Mesenchymal stem cell (in vitro differentiated cells and primary cell): Measurements from ENCODE around the gene ARHGAP12.
"Not testable (repeated sequence)": the region's sequence is repeated elsewhere in the genome, so short reads cannot be mapped to it uniquely, and the experiment has no call there.

Experiments used
- DNase-seq: peaks from one replicate; pipeline ENCODE4 v3.0.0-alpha.2; 2013
- H2AFZ ChIP-seq: one replicate; pipeline ENCODE4 v1.6.1; 2013; ENCODE audit warnings: low read depth, mild to moderate bottlenecking, control low read depth, inconsistent platforms, low read length, moderate library complexity
- H2AK5ac ChIP-seq: 2 replicates; pipeline ENCODE4 v1.6.1; 2013; ENCODE audit warnings: low read length, moderate library complexity, mild to moderate bottlenecking, inconsistent platforms; ENCODE audit not compliant: severe bottlenecking
- H2BK120ac ChIP-seq: one replicate; pipeline ENCODE4 v1.6.1; 2013; ENCODE audit warnings: low read depth, mild to moderate bottlenecking, inconsistent platforms, low read length, moderate library complexity
- H2BK12ac ChIP-seq, 2 experiments: one replicate each; pipeline ENCODE4 v1.6.1; 2013; ENCODE audit warnings: inconsistent platforms in 2 of 2, low read length in 2 of 2, mild to moderate bottlenecking in 2 of 2, moderate library complexity in 2 of 2, control low read depth in 1 of 2
- H2BK15ac ChIP-seq: one replicate; pipeline ENCODE4 v1.6.1; 2013; ENCODE audit warnings: mild to moderate bottlenecking, low read depth, inconsistent platforms; ENCODE audit not compliant: poor library complexity, severe bottlenecking
- H2BK5ac ChIP-seq: 2 replicates; pipeline ENCODE4 v1.6.1; 2013; ENCODE audit warnings: low read depth, mild to moderate bottlenecking, low read length, control low read depth, inconsistent platforms; ENCODE audit not compliant: poor library complexity, severe bottlenecking
- H3K14ac ChIP-seq, 2 experiments: one replicate each; pipeline ENCODE4 v1.6.1; 2013; ENCODE audit warnings: inconsistent platforms in 2 of 2, low read length in 2 of 2, control low read depth in 1 of 2, mild to moderate bottlenecking in 1 of 2, moderate library complexity in 1 of 2
- H3K18ac ChIP-seq, 2 experiments: one replicate each; pipeline ENCODE4 v1.6.1; 2013; ENCODE audit warnings: inconsistent platforms in 2 of 2, low read length in 2 of 2, control low read depth in 1 of 2, low read depth in 1 of 2, mild to moderate bottlenecking in 1 of 2
- H3K23ac ChIP-seq, 2 experiments: one replicate each; pipeline ENCODE4 v1.6.1; 2013; ENCODE audit warnings: inconsistent platforms in 2 of 2, low read length in 2 of 2, mild to moderate bottlenecking in 2 of 2, moderate library complexity in 2 of 2, control low read depth in 1 of 2
- H3K27ac ChIP-seq: 2 replicates; pipeline ENCODE4 v1.5.1; 2013; ENCODE audit warnings: mild to moderate bottlenecking, moderate library complexity, low read length, control low read depth, inconsistent platforms; ENCODE audit not compliant: poor library complexity, severe bottlenecking
- H3K27me3 ChIP-seq, 2 experiments: 2 replicates each; pipeline versions ENCODE4 v1.6.1 to v1.7.0; 2013; ENCODE audit warnings: low read length in 2 of 2, mild to moderate bottlenecking in 2 of 2, moderate library complexity in 2 of 2, control low read depth in 1 of 2, inconsistent platforms in 1 of 2; ENCODE audit not compliant: control insufficient read depth in 1 of 2, insufficient read depth in 1 of 2
- H3K36me3 ChIP-seq, 2 experiments: 2 replicates each; pipeline versions ENCODE4 v1.6.1 to v1.7.0; 2013; ENCODE audit warnings: low read length in 2 of 2, control low read depth in 1 of 2, inconsistent platforms in 1 of 2, low read depth in 1 of 2, mild to moderate bottlenecking in 1 of 2; ENCODE audit not compliant: insufficient read depth in 2 of 2, control insufficient read depth in 1 of 2
- H3K4ac ChIP-seq, 2 experiments: one replicate each; pipeline ENCODE4 v1.6.1; 2013; ENCODE audit warnings: inconsistent platforms in 2 of 2, low read length in 2 of 2, mild to moderate bottlenecking in 2 of 2, moderate library complexity in 2 of 2, control low read depth in 1 of 2, low read depth in 1 of 2
- H3K4me1 ChIP-seq: 2 replicates; pipeline ENCODE4 v1.6.1; 2013; ENCODE audit warnings: low read depth, low read length, control low read depth; ENCODE audit not compliant: control insufficient read depth, insufficient read depth
- H3K4me2 ChIP-seq: 2 replicates; pipeline ENCODE4 v1.6.1; 2013; ENCODE audit warnings: low read length, mild to moderate bottlenecking, inconsistent platforms; ENCODE audit not compliant: poor library complexity, severe bottlenecking
- H3K4me3 ChIP-seq, 2 experiments: 2 replicates each; pipeline versions ENCODE4 v1.5.1 to v1.7.0; 2013; ENCODE audit warnings: low read length in 2 of 2, mild to moderate bottlenecking in 2 of 2, control low read depth in 1 of 2, low read depth in 1 of 2; ENCODE audit not compliant: insufficient read depth in 1 of 2
- H3K79me1 ChIP-seq: replicated peaks from 2 replicates; pipeline ENCODE4 v1.6.1; 2013; ENCODE audit warnings: mild to moderate bottlenecking, control low read depth, low read length, inconsistent platforms; ENCODE audit not compliant: poor library complexity, severe bottlenecking
- H3K9ac ChIP-seq: 2 replicates; pipeline ENCODE4 v1.7.0; 2013; ENCODE audit warnings: mild to moderate bottlenecking, low read length, moderate library complexity
- H3K9me3 ChIP-seq: 2 replicates; pipeline ENCODE4 v1.7.0; 2013; ENCODE audit warnings: mild to moderate bottlenecking, low read length; ENCODE audit not compliant: control insufficient read depth
- H4K8ac ChIP-seq: one replicate; pipeline ENCODE4 v1.6.1; 2013; ENCODE audit warnings: inconsistent platforms, mild to moderate bottlenecking, low read length, moderate library complexity
- H4K91ac ChIP-seq: one replicate; pipeline ENCODE4 v1.6.1; 2013; ENCODE audit warnings: mild to moderate bottlenecking, low read length, inconsistent platforms
- WGBS: methylation state at CpG from one replicate; pipeline ENCODE4 v1.1.7; 2013; ENCODE audit warnings: mixed read lengths; 5-methylcytosine and 5-hydroxymethylcytosine counted together

The ARHGAP12 gene

GRCh38 chr10:31902625-31903024 is 26.0 kb downstream of the ARHGAP12 start:
- no peak overlapping the region for H3K4me3 ChIP-seq
- no peak overlapping the region for H3K18ac ChIP-seq
- H3K27ac ChIP-seq = no peak overlapping the region
- H2AFZ ChIP-seq = no peak overlapping the region
- no peak overlapping the region for H3K23ac ChIP-seq
- H3K9ac ChIP-seq = no peak overlapping the region
- no peaks in the 10 kb centered on the region for H3K27me3 ChIP-seq
- H2AK5ac ChIP-seq = no peak overlapping the region
- DNase-seq = no peak
- H3K14ac ChIP-seq = no peak overlapping the region
- no peak overlapping the region for H3K4ac ChIP-seq
- peaks cover 6% of the 10 kb centered on the region for H3K4me1 ChIP-seq
- H3K9me3 ChIP-seq = no peaks in the 10 kb centered on the region
- H2BK12ac ChIP-seq = no peak overlapping the region
- H3K79me1 ChIP-seq = peaks cover 23% of the 10 kb centered on the region
- H3K4me2 ChIP-seq = no peak overlapping the region
- WGBS = 100% methylated on average over 1 of the region's 1 CpG
- H2BK120ac ChIP-seq = no peak overlapping the region
- no peak overlapping the region for H2BK15ac ChIP-seq
- H4K8ac ChIP-seq = no peak overlapping the region
- no peak overlapping the region for H4K91ac ChIP-seq
- no peak overlapping the region for H2BK5ac ChIP-seq
- peaks cover 6 to 42% of the 10 kb centered on the region in 2 experiments for H3K36me3 ChIP-seq

- Histone ChIP-seq H3K4me2 (no peak overlapping the region), H3K79me1 (peaks cover 21% of the 10 kb centered on the region), H3K9me3 (no peaks in the 10 kb centered on the region), H3K4me3 (peak overlapping the region in 1 of 2 experiments; percentile 26), H2AFZ (no peak overlapping the region), H2BK5ac (no peak overlapping the region), H3K27ac (no peak overlapping the region), H2BK12ac (no peak overlapping the region), H2BK120ac (no peak overlapping the region), H3K4me1 (peaks cover 3% of the 10 kb centered on the region), H3K9ac (peak overlapping the region; percentile 2), H4K91ac (no peak overlapping the region), H3K36me3 (peaks cover 6 to 19% of the 10 kb centered on the region in 2 experiments), H3K23ac (no peak overlapping the region), H3K4ac (no peak overlapping the region), H2BK15ac (no peak overlapping the region), H3K18ac (no peak overlapping the region), H3K27me3 (no peaks in the 10 kb centered on the region), H3K14ac (no peak overlapping the region), H4K8ac (no peak overlapping the region), H2AK5ac (no peak overlapping the region)
- WGBS = 89% methylated on average over 2 of the region's 2 CpGs
- DNase-seq = no peak
Observed at GRCh38 chr10:31897506-31897905, 31.1 kb downstream of the ARHGAP12 start.

DNA sequence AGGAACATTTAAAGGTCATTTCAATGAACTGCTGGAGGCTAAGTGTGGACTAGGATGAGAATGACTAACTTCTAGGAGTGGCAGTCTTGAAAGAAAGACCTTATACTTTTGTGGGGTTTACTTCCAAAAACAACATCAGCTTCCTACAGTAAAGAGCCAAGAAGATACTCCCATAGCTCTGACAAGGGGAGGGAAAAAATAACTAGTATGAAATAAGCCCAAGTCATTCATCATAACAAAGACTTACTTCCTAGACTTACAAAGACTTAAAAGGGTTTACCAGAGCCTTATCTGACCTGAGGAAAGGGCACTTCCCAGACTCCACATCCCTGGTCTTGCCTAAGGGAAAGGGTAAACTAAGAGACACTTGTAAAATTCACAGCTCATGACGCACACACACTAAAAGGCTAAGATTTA is 31.7 kb downstream of the ARHGAP12 start:
- no CpG with 5 or more reads among the region's 1 CpG for WGBS

DNA sequence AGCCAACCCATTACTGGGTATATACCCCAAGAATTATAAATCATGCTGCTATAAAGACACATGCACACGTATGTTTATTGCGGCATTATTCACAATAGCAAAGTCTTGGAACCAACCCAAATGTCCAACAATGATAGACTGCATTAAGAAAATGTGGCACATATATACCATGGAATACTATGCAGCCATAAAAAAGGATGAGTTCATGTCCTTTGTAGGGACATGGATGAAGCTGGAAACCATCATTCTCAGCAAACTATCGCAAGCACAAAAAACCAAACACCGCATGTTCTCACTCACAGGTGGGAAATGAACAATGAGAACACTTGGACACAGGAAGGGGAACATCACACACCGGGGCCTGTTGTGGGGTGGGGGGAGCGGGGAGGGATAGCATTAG is 32.9 kb downstream of the ARHGAP12 start:
- H2BK15ac ChIP-seq, H3K23ac ChIP-seq, H4K8ac ChIP-seq, H3K4me2 ChIP-seq, H2AK5ac ChIP-seq, H3K4me3 ChIP-seq, H3K9me3 ChIP-seq, H2BK12ac ChIP-seq, H2AFZ ChIP-seq, H3K18ac ChIP-seq, DNase-seq, H4K91ac ChIP-seq, H2BK5ac ChIP-seq, H3K36me3 ChIP-seq, H3K4me1 ChIP-seq, H3K9ac ChIP-seq, H3K27ac ChIP-seq, H3K27me3 ChIP-seq, H2BK120ac ChIP-seq, H3K14ac ChIP-seq, H3K4ac ChIP-seq: not testable (repeated sequence)
- peaks cover 13% of the 10 kb centered on the region for H3K79me1 ChIP-seq
- WGBS = 100% methylated on average over 1 of the region's 6 CpGs

More for the DNA sequence above, 31.7 kb downstream of the ARHGAP12 start:
- Histone ChIP-seq H4K91ac (no peak overlapping the region), H3K23ac (no peak overlapping the region), H3K4ac (no peak overlapping the region), H2BK120ac (no peak overlapping the region), H2BK15ac (no peak overlapping the region), H3K27ac (no peak overlapping the region), H3K79me1 (peaks cover 18% of the 10 kb centered on the region), H2BK5ac (no peak overlapping the region), H3K27me3 (no peaks in the 10 kb centered on the region), H3K4me3 (peak overlapping the region in 1 of 2 experiments; percentile 31), H2BK12ac (no peak overlapping the region), H4K8ac (no peak overlapping the region), H3K4me2 (no peak overlapping the region), H3K18ac (no peak overlapping the region), H3K36me3 (peaks cover 6 to 18% of the 10 kb centered on the region in 2 experiments), H2AK5ac (no peak overlapping the region), H3K9me3 (no peaks in the 10 kb centered on the region), H2AFZ (no peak overlapping the region), H3K9ac (peak overlapping the region; percentile 7), H3K14ac (no peak overlapping the region), H3K4me1 (peaks cover 3% of the 10 kb centered on the region)
- peak; percentile 56 for DNase-seq
